Tibial nerve (tissue), 4 donors: ENCODE data around the gene GNB1L. TPM values are rescaled to one million over a fixed set of nuclear protein-coding genes. Genes with fewer than 3 reads are reported as not detected.

Experiments
- DNase-seq, 2 donors: peaks; one replicate each; pipeline ENCODE4 v3.0.0-alpha.2; 2019; ENCODE audit warnings: low spot score in 2 of 2
- H3K27ac ChIP-seq, 4 donors: fragments of 200-600 bp; sonication (generic) in 3 of 4; one replicate each; pipeline ENCODE4 v1.5.1; 2017 to 2019; ENCODE audit warnings: mild to moderate bottlenecking in 1 of 4
- H3K27me3 ChIP-seq, 2 donors: fragments of 200-600 bp; sonication (generic) in 1 of 2; one replicate each; pipeline versions ENCODE4 v1.5.1 to v1.6.0; 2017 to 2019
- H3K36me3 ChIP-seq, 3 donors: fragments of 200-600 bp; sonication (generic); one replicate each; pipeline ENCODE4 v1.5.1; 2018 to 2019
- H3K4me1 ChIP-seq, 4 donors: fragments of 200-600 bp; sonication (generic) in 3 of 4; one replicate each; pipeline ENCODE4 v1.5.1; 2017 to 2019
- H3K4me3 ChIP-seq, 4 donors: fragments of 200-600 bp; sonication (generic) in 3 of 4; one replicate each; pipeline ENCODE4 v1.5.1; 2017 to 2019; ENCODE audit warnings: mild to moderate bottlenecking in 1 of 4, moderate library complexity in 1 of 4
- H3K9me3 ChIP-seq, 4 donors: fragments of 200-600 bp; sonication (generic) in 3 of 4; one replicate each; pipeline ENCODE4 v1.5.1; 2017 to 2019
- CTCF ChIP-seq, 5 experiments: fragments of 200-600 bp in 3 of 5; fragments of 450-650 bp in 2 of 5; sonication (generic) in 3 of 5; IDR thresholded peaks; one replicate each; pipeline ENCODE4 v1.5.1; 2016 to 2019; ENCODE audit warnings: antibody characterized with exemption in 5 of 5, mild to moderate bottlenecking in 3 of 5, moderate library complexity in 2 of 5
- EP300 ChIP-seq, 2 donors: sonication (generic); formaldehyde crosslinking; IDR thresholded peaks; one replicate each; pipeline ENCODE4 v1.6.1; 2017; ENCODE audit warnings: antibody characterized with exemption in 2 of 2, mild to moderate bottlenecking in 1 of 2
- POLR2A ChIP-seq, 2 donors: fragments of 450-650 bp; IDR thresholded peaks; one replicate each; pipeline ENCODE4 v1.6.1; 2017; ENCODE audit warnings: antibody characterized with exemption in 2 of 2, mild to moderate bottlenecking in 2 of 2, moderate library complexity in 2 of 2
- WGBS, 2 donors: methylation state at CpG; one replicate each; pipeline ENCODE4 v1.1.5; 2018; 5-methylcytosine and 5-hydroxymethylcytosine counted together
- total RNA-seq, 4 donors: library from RNA; depleted of rRNA; stranded (reverse); fragments of >200 nt; gene quantifications; one replicate each; pipeline ENCODE4 v1.1.0, GENCODE V29; 2016

Gene GNB1L
- total RNA-seq, 4 donors from 2014 or later, result 2.9 to 8.1 (median 6.3) TPM

GRCh38 chr22:19880786-19881569 lies 26.3 kb upstream of the GNB1L start:
- Histone ChIP-seq H3K9me3 (no peaks in the 10 kb centered on the region), H3K27me3 (no peaks in the 10 kb centered on the region), H3K4me1 (peaks cover 0 to 66% (median 12%) of the 10 kb centered on the region in 4 donors), H3K27ac (peak overlapping the region; percentile 25 to 79 (median 56)), H3K4me3 (peak overlapping the region; percentile 5 to 38 (median 12)), H3K36me3 (peaks cover 0 to 26% (median 0%) of the 10 kb centered on the region in 3 donors)
- 28 to 36% methylated on average over 25 to 27 of the region's 27 CpGs for WGBS, 2 donors
- peak; percentile 34 to 38 for DNase-seq
- TF ChIP-seq POLR2A (IDR thresholded peaks at IDR 0.05) (no peak), CTCF (IDR thresholded peaks at IDR 0.05) (peak in 1 of 5 experiments; percentile 6), EP300 (IDR thresholded peaks at IDR 0.05) (peak in 1 of 2 donors; percentile 62)

GRCh38 chr22:19879992-19880785 lies 25.5 kb upstream of the GNB1L start:
- H3K9me3 ChIP-seq, result no peaks in the 10 kb centered on the region
- peak in 1 of 2 donors; percentile 10 for DNase-seq
- no peak for TF ChIP-seq POLR2A (IDR thresholded peaks at IDR 0.05)
- TF ChIP-seq CTCF (IDR thresholded peaks at IDR 0.05), result no peak
- no peak for TF ChIP-seq EP300 (IDR thresholded peaks at IDR 0.05)
- H3K27me3 ChIP-seq, result no peaks in the 10 kb centered on the region
- WGBS, 2 donors, result 70 to 77% methylated on average over 25 to 28 of the region's 34 CpGs
- H3K27ac ChIP-seq, result peak overlapping the region; percentile 25 to 79 (median 56)
- peaks cover 0 to 70% (median 12%) of the 10 kb centered on the region in 4 donors for H3K4me1 ChIP-seq
- peak overlapping the region in 3 of 4 donors; percentile 12 to 38 (median 13) for H3K4me3 ChIP-seq
- peaks cover 0 to 33% (median 0%) of the 10 kb centered on the region in 3 donors for H3K36me3 ChIP-seq

DNA sequence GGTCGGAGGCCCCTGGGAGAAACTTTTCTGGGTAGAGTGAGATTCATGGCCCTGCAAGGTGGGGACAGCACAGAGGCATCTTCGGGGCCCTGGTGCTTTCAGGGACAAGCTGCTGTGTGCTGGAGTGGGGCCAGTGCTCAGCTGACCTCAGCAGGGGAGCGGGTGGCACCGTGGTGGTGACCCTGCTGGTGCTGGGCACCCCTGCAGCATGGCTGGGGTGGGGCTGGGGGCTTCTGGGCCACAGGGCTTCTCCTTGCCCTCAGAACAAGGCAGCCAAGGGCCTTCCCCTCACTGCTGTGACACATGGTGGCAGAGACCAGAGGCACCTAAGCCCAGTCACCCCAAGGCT lies 24.9 kb upstream of the GNB1L start:
- peaks cover 0 to 39% (median 0%) of the 10 kb centered on the region in 3 donors for H3K36me3 ChIP-seq
- H3K27me3 ChIP-seq, result no peaks in the 10 kb centered on the region
- peak overlapping the region in 1 of 4 donors; percentile 38 for H3K4me3 ChIP-seq
- DNase-seq, result peak in 1 of 2 donors; percentile 3
- no peak for TF ChIP-seq POLR2A (IDR thresholded peaks at IDR 0.05)
- TF ChIP-seq CTCF (IDR thresholded peaks at IDR 0.05), result no peak
- no peak for TF ChIP-seq EP300 (IDR thresholded peaks at IDR 0.05)
- H3K27ac ChIP-seq, result peak overlapping the region in 3 of 4 donors; percentile 38 to 79 (median 73)
- H3K4me1 ChIP-seq, result peaks cover 0 to 76% (median 13%) of the 10 kb centered on the region in 4 donors
- no peaks in the 10 kb centered on the region for H3K9me3 ChIP-seq
- 68% methylated on average over 4 of the region's 4 CpGs; no CpG with 5 or more reads in 1 of the 2 donors for whole genome bisulfite sequencing, 2 donors

DNA sequence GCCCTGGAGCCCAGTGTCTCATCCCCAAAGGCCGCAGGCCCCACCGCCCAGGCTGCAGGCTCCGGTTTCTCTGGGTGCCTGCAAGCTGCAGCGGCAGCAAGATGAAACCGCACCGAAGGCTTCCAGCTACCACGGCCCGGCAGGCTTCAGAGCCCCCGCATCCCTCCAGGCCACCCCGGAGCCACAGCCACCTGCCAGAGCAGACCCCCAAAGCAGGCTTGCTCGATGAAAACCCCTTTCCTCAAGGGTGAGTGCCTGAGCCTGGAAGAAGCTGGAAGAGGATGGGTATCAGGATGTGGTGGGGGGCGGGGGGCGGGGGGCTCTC lies 24.5 kb upstream of the GNB1L start:
- Histone ChIP-seq H3K4me1 (peaks cover 0 to 80% (median 15%) of the 10 kb centered on the region in 4 donors), H3K27ac (peak overlapping the region in 2 of 4 donors; percentile 73 to 79), H3K9me3 (no peaks in the 10 kb centered on the region), H3K4me3 (peak overlapping the region in 1 of 4 donors; percentile 38), H3K36me3 (peaks cover 0 to 43% (median 0%) of the 10 kb centered on the region in 3 donors), H3K27me3 (no peaks in the 10 kb centered on the region)
- no peak for DNase-seq
- no peak for TF ChIP-seq EP300 (IDR thresholded peaks at IDR 0.05)
- no peak for TF ChIP-seq CTCF (IDR thresholded peaks at IDR 0.05)
- TF ChIP-seq POLR2A (IDR thresholded peaks at IDR 0.05), result no peak
- WGBS, 2 donors, result 70 to 77% methylated on average over 8 to 11 of the region's 13 CpGs
